DND-41 (cell line): ENCODE results near the gene PAQR7.

Experiments
- EZH2 ChIP-seq: IDR thresholded peaks from 3 replicates; pipeline ENCODE4 v1.6.1; 2012; ENCODE audit warnings: borderline replicate concordance, low read depth, mild to moderate bottlenecking, moderate library complexity, low read length, inconsistent platforms; ENCODE audit not compliant: severe bottlenecking
- TF ChIP-seq, protein P1 (sequence below): IDR thresholded peaks from 2 replicates; pipeline ENCODE4 v1.5.1; 2012; ENCODE audit warnings: borderline replicate concordance, low read length, moderate library complexity, mild to moderate bottlenecking; ENCODE audit not compliant: poor library complexity, severe bottlenecking; ENCODE audit errors: extremely low read depth

DNA sequence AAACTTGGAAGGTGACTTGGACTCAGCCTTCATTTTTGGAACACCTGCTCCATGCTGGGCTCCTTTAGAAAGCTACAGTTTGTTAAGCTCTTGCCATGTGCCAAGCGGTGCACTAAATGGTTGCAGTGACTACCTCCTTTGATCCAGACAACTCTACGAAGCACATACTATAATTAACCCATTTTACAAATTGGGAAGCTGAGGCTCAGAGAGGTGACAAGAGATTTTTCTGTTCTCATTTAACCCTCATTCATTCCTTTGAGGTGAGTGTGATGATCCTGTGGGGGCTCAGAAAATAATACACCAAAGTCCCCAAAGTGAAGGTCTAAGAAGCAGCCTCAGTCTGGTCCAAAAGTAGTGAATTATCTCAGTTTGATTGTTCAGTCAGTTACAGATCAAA is 1.6 kb upstream of the PAQR7 start:
- TF ChIP-seq, protein P1, sequence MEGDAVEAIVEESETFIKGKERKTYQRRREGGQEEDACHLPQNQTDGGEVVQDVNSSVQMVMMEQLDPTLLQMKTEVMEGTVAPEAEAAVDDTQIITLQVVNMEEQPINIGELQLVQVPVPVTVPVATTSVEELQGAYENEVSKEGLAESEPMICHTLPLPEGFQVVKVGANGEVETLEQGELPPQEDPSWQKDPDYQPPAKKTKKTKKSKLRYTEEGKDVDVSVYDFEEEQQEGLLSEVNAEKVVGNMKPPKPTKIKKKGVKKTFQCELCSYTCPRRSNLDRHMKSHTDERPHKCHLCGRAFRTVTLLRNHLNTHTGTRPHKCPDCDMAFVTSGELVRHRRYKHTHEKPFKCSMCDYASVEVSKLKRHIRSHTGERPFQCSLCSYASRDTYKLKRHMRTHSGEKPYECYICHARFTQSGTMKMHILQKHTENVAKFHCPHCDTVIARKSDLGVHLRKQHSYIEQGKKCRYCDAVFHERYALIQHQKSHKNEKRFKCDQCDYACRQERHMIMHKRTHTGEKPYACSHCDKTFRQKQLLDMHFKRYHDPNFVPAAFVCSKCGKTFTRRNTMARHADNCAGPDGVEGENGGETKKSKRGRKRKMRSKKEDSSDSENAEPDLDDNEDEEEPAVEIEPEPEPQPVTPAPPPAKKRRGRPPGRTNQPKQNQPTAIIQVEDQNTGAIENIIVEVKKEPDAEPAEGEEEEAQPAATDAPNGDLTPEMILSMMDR, result no peak
- TF ChIP-seq EZH2, result no peak
